ENCODE data around the gene XRCC2.

- TF ChIP-seq CTCF (IDR thresholded peaks at IDR 0.05) (no peak), POLR2A (IDR thresholded peaks at IDR 0.05) (no peak)
Observed at GRCh38 chr7:152621426-152621825, 54.5 kb downstream of the XRCC2 start.
